Left lung (tissue), 10 donors: ENCODE data around the gene FAM9C. TPM values are rescaled to one million over a fixed set of nuclear protein-coding genes. Genes with fewer than 3 reads are reported as not detected.

Experiments
- ATAC-seq: fragments of 200-7000 bp; cut with Tn5 transposase; one replicate; pipeline ENCODE4 v1.9.1; 2020; ENCODE audit warnings: moderate library complexity
- DNase-seq, 4 donors: peaks; one replicate each; pipeline ENCODE4 v3.0.0-alpha.2; 2013 to 2020
- H3K27ac ChIP-seq, 2 donors: fragments of 200-600 bp; sonication (generic) in 1 of 2; one replicate each; pipeline versions ENCODE4 v1.5.0 to v1.8.0; 2020 to 2021
- H3K27me3 ChIP-seq, 2 donors: fragments of 200-600 bp; sonication (generic) in 1 of 2; one replicate each; pipeline versions ENCODE4 v1.5.0 to v1.8.0; 2020 to 2021
- H3K36me3 ChIP-seq, 2 donors: fragments of 200-600 bp; sonication (generic) in 1 of 2; one replicate each; pipeline versions ENCODE4 v1.5.0 to v1.8.0; 2020 to 2021
- H3K4me1 ChIP-seq, 2 donors: fragments of 200-600 bp; one replicate each; pipeline ENCODE4 v1.8.0; 2021
- H3K4me3 ChIP-seq, 2 donors: fragments of 200-600 bp; sonication (generic) in 1 of 2; one replicate each; pipeline versions ENCODE4 v1.5.0 to v1.8.0; 2020 to 2021; ENCODE audit warnings: mild to moderate bottlenecking in 1 of 2
- H3K9me3 ChIP-seq, 2 donors: fragments of 200-600 bp; sonication (generic) in 1 of 2; one replicate each; pipeline versions ENCODE4 v1.5.0 to v1.8.0; 2020 to 2021
- intact Hi-C, 2 donors: fragments of 100-400 bp; cut with DNase I; formaldehyde crosslinking; loops; one replicate each; pipeline versions ENCODE4 v1.11.2 to v1.14.2; 2022
- polyA plus RNA-seq, 6 donors: library from polyadenylated mRNA; unstranded; fragments of 120-200 nt; gene quantifications; one replicate each; pipeline ENCODE4 v1.2.1, GENCODE V29; 2013; ENCODE audit not compliant: insufficient read length in 6 of 6
- total RNA-seq, 2 donors: library from RNA; stranded (reverse); fragmentation: NEBNext Ultra II Directional; extraction: Animal tissue kit (Norgen Biotek cat#: 25700); gene quantifications; one replicate each; pipeline ENCODE4 v1.2.1, GENCODE V29; 2021
- TF ChIP-seq, protein P1 (sequence below), 2 donors: fragments of 200-600 bp; sonication (generic) in 1 of 2; IDR thresholded peaks; one replicate each; pipeline versions ENCODE4 v1.5.0 to v1.8.0; 2021; ENCODE audit warnings: antibody characterized with exemption in 2 of 2
- donor health status: DM: no; HTN: yes; CAD: no.
- donor health status: DM: no; HTN: no; CAD: no.

FAM9C gene
- total and polyA plus RNA-seq, 8 donors = 0.11 to 0.77 (median 0.21) TPM; not detected in 2

DNA sequence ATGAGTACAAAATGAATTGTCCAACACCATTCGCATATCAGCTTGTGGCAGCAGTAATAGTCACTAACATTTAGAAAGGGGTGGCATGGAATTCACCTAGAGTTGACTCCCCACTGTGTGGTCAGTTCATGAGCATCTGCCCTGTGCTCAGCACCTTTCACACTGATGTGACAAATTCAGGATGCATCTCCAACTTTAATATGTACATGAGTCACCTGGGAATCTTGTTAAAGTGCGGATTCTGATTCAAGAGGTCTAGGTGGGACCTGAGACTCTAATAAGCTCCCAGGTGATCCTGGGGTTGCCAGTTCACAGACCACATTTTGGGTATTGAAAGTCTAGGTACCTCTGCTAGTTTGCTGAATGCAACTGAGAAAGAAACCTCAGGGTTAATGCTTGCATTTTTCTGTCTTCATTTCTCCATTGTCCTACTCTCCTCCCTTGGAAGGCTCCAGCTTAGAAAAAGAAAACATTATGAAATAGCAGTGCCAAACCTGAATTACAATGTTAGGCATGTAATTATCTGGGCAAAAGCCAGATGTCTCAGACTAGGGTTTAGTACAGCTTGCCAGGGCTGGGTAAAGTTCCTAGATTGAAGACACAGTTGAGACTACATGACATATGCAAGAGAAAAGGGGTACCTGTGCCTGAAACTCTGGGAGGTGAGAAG lies 36.8 kb downstream of the FAM9C start:
- ATAC-seq (peak; percentile 31), DNase-seq (no peak)
- H3K27me3 ChIP-seq = no peaks in the 10 kb centered on the region
- no peak overlapping the region for H3K27ac ChIP-seq
- intact Hi-C loops = no loop called here
- H3K4me3 ChIP-seq = no peak overlapping the region
- TF ChIP-seq, protein P1, sequence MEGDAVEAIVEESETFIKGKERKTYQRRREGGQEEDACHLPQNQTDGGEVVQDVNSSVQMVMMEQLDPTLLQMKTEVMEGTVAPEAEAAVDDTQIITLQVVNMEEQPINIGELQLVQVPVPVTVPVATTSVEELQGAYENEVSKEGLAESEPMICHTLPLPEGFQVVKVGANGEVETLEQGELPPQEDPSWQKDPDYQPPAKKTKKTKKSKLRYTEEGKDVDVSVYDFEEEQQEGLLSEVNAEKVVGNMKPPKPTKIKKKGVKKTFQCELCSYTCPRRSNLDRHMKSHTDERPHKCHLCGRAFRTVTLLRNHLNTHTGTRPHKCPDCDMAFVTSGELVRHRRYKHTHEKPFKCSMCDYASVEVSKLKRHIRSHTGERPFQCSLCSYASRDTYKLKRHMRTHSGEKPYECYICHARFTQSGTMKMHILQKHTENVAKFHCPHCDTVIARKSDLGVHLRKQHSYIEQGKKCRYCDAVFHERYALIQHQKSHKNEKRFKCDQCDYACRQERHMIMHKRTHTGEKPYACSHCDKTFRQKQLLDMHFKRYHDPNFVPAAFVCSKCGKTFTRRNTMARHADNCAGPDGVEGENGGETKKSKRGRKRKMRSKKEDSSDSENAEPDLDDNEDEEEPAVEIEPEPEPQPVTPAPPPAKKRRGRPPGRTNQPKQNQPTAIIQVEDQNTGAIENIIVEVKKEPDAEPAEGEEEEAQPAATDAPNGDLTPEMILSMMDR (IDR thresholded peaks at IDR 0.05) = no peak
- H3K36me3 ChIP-seq = no peaks in the 10 kb centered on the region
- no peaks in the 10 kb centered on the region for H3K9me3 ChIP-seq
- peaks cover 8 to 22% of the 10 kb centered on the region in 2 donors for H3K4me1 ChIP-seq

DNA sequence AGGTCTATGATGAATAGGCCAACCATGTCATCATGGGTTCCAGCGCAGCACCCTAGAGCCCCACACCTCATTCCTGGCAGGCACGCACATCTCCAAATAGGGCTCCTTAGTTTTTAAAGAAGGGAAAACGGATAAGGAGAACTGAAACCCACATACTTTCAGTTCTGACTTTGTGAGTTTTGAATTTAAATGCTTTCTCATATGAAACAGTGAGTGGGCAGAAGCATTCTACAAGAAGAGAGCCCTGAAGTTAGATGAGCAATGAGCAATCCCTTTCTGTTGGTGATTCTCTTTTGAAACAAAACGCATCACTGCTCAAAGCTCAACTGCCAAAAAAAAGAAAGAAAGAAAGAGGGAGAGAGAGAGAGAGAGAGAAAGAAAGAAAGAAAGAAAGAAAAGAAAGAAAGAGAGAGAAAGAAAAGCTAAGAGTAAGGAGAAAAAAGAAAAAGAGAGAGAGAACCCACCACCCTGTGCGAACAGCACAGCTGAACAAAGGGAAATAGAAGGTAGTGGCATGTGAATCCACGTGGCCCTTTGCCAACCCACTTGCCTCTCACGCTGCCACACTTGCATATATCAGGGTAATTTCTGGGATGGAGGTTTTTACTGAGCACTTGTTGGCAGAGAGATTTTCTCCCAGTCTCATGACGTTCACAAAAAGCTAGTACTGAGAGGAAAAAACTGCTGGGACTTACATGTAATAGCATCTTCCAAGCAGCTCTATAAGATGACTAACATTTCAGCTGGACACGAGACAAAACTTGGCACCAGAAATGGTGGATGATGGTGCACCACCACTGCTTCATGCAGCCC lies 38.6 kb downstream of the FAM9C start:
- Histone ChIP-seq H3K4me1 (peaks cover 8 to 39% of the 10 kb centered on the region in 2 donors), H3K27me3 (no peaks in the 10 kb centered on the region), H3K9me3 (no peaks in the 10 kb centered on the region), H3K27ac (peak overlapping the region in 1 of 2 donors; percentile 53), H3K4me3 (no peak overlapping the region), H3K36me3 (no peaks in the 10 kb centered on the region)
- DNase-seq (no peak), ATAC-seq (no peak)
- intact Hi-C loops = no loop called here
- TF ChIP-seq, protein P1 (IDR thresholded peaks at IDR 0.05) = no peak

DNA sequence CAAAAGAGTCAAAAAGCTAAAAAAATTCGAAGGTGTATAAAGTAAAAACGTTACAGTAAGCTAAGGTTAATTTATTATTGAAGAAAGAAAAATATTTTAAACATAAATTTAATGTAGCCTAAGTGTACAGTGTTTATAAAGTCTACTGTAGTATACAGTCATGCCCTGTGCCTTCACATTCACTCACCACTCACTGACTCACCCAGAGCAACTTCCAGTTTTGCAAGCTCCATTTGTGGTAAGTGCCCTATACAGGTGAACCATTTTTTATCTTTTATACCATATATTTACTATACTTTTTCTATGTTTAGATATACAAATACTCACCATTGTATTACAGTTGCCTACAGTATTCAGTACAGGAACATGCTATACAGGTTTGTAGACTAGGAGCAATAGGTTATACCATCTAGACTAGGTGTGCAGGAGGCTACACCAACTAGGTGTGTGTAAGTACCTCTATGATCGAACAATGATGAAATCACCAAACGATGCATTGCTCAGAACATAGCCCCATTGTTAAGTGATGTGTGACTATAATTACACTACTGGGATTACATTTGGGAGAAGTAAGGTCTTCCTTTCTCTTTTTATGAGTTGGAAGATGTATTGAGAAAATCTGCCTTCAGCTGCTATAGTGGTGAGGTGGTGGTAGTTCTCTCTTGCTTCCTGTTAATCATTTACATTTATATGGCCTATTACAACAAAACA lies 42.3 kb downstream of the FAM9C start:
- Histone ChIP-seq H3K4me3 (no peak overlapping the region), H3K27ac (no peak overlapping the region), H3K4me1 (peaks cover 7 to 58% of the 10 kb centered on the region in 2 donors), H3K36me3 (no peaks in the 10 kb centered on the region), H3K9me3 (no peaks in the 10 kb centered on the region), H3K27me3 (no peaks in the 10 kb centered on the region)
- intact Hi-C loops = no loop called here
- TF ChIP-seq, protein P1 (IDR thresholded peaks at IDR 0.05) = no peak
- DNase-seq (no peak), ATAC-seq (no peak)

DNA sequence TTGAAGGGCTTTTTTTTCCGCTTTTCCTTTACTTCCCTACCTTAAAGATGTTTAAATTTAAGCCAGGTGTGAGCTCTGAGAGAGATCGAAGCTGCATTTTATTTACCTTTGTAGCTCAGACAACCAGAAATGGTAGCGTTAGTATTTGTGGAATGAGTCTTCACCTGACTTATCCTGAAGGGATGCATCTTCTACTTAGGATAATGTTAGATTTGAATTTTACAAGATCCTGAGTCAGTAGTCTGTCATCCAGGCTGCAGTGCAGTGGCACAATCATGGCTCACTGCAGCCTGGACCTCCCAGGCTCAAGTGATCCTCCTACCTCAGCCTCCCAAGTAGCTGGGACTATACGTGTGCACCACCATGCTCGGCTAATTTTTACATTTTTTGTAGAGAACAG lies 43.3 kb downstream of the FAM9C start:
- intact Hi-C loops = no loop called here
- peaks cover 7 to 49% of the 10 kb centered on the region in 2 donors for H3K4me1 ChIP-seq
- no peak overlapping the region for H3K4me3 ChIP-seq
- H3K27ac ChIP-seq = peak overlapping the region in 1 of 2 donors; percentile 80
- no peaks in the 10 kb centered on the region for H3K36me3 ChIP-seq
- no peaks in the 10 kb centered on the region for H3K9me3 ChIP-seq
- no peaks in the 10 kb centered on the region for H3K27me3 ChIP-seq
- no peak for DNase-seq
- TF ChIP-seq, protein P1 (IDR thresholded peaks at IDR 0.05) = no peak
- no peak for ATAC-seq
